Stimulated activated CD8-positive, alpha-beta memory T cell treated with anti-CD3 and anti-CD28 coated beads, Interleukin-15, amount 100 ng/mL, for 48 hours (primary cell): ENCODE results near the gene KRT3.
"Not testable (repeated sequence)": the region's sequence is repeated elsewhere in the genome, so short reads cannot be mapped to it uniquely, and the experiment has no call there.

ENCODE experiments used
- DNase-seq, 2 donors: peaks; one replicate each; pipeline ENCODE4 v3.0.0-alpha.2; 2020; ENCODE audit warnings: low read depth in 2 of 2

KRT3 gene

GRCh38 chr12:52781399-52782082 lies 14.4 kb downstream of the KRT3 start:
- DNase-seq = no peak

GRCh38 chr12:52779914-52780313 lies 16.0 kb downstream of the KRT3 start:
- no peak for DNase-seq

- no peak for DNase-seq
Measured at GRCh38 chr12:52778833-52779232, 17.1 kb downstream of the KRT3 start.

GRCh38 chr12:52777566-52777965 lies 18.4 kb downstream of the KRT3 start:
- DNase-seq = no peak

GRCh38 chr12:52776913-52777395 lies 19.0 kb downstream of the KRT3 start, which contains the start of gene KRT76:
KRT76 (minus strand) TSS chr12:52777345; CDS start chr12:52777291, 54 bp downstream.
- no peak for DNase-seq

- no peak for DNase-seq
Measured at GRCh38 chr12:52776435-52776834, 19.5 kb downstream of the KRT3 start.

- no peak for DNase-seq
Measured at GRCh38 chr12:52774629-52775250, 21.2 kb downstream of the KRT3 start.

- DNase-seq = no peak
Measured at GRCh38 chr12:52772772-52773171, 23.1 kb downstream of the KRT3 start.

- no peak for DNase-seq
Measured at GRCh38 chr12:52772188-52772587, 23.7 kb downstream of the KRT3 start.

- DNase-seq = no peak
Measured at GRCh38 chr12:52771505-52771904, 24.4 kb downstream of the KRT3 start.

GRCh38 chr12:52771088-52771487 lies 24.8 kb downstream of the KRT3 start:
- DNase-seq = no peak

GRCh38 chr12:52769946-52770345 lies 26.0 kb downstream of the KRT3 start:
- no peak for DNase-seq

- no peak for DNase-seq
Measured at GRCh38 chr12:52769354-52769753, 26.6 kb downstream of the KRT3 start.

GRCh38 chr12:52768479-52769200 lies 27.3 kb downstream of the KRT3 start:
- DNase-seq = no peak

- no peak for DNase-seq
Measured at GRCh38 chr12:52767427-52767826, 28.5 kb downstream of the KRT3 start.

- no peak for DNase-seq
Measured at GRCh38 chr12:52767020-52767379, 28.9 kb downstream of the KRT3 start.

- DNase-seq = no peak
Measured at GRCh38 chr12:52766351-52767019, 29.4 kb downstream of the KRT3 start.

- DNase-seq = no peak
Measured at GRCh38 chr12:52765702-52766101, 30.2 kb downstream of the KRT3 start.

GRCh38 chr12:52763991-52764390 lies 31.9 kb downstream of the KRT3 start:
- no peak for DNase-seq

- DNase-seq = no peak
Measured at GRCh38 chr12:52763036-52763659, 32.8 kb downstream of the KRT3 start.

- no peak for DNase-seq
Measured at GRCh38 chr12:52761802-52762201, 34.1 kb downstream of the KRT3 start.

GRCh38 chr12:52761218-52761617 lies 34.7 kb downstream of the KRT3 start:
- DNase-seq = not testable (repeated sequence)
